DOHH2 (cell line): ENCODE measurements around the gene PIGH.

Experiments used
- H3F3A ChIP-seq: fragments of 200-600 bp; sonication (generic), shearing (Covaris generic); 2 replicates; pipeline ENCODE4 v1.6.0; 2016; ENCODE audit warnings: antibody characterized with exemption, mild to moderate bottlenecking; ENCODE audit not compliant: control insufficient read depth, insufficient read depth
- H3K27ac ChIP-seq: fragments of 200-600 bp; sonication (generic); 2 replicates; pipeline ENCODE4 v1.5.1; 2014; ENCODE audit warnings: low read depth, mild to moderate bottlenecking, low read length, moderate library complexity
- H3K27me3 ChIP-seq: fragments of 200-600 bp; sonication (generic); 2 replicates; pipeline ENCODE4 v1.6.1; 2014; ENCODE audit warnings: mild to moderate bottlenecking, low read length, mixed read lengths; ENCODE audit not compliant: control insufficient read depth
- H3K36me3 ChIP-seq: fragments of 200-600 bp; sonication (generic); 2 replicates; pipeline ENCODE4 v1.6.1; 2014; ENCODE audit warnings: mild to moderate bottlenecking, low read length, moderate library complexity, mixed read lengths; ENCODE audit not compliant: control insufficient read depth
- H3K4me1 ChIP-seq: fragments of 200-600 bp; sonication (generic); 2 replicates; pipeline ENCODE4 v1.6.1; 2014; ENCODE audit warnings: mild to moderate bottlenecking, low read length, mixed read lengths; ENCODE audit not compliant: control insufficient read depth
- H3K4me2 ChIP-seq: fragments of 200-600 bp; sonication (generic); 2 replicates; pipeline ENCODE4 v1.6.0; 2014; ENCODE audit warnings: mild to moderate bottlenecking, low read length, moderate library complexity
- H3K4me3 ChIP-seq: fragments of 200-600 bp; sonication (generic); 2 replicates; pipeline ENCODE4 v1.5.1; 2014; ENCODE audit warnings: mild to moderate bottlenecking, low read length, mixed read lengths
- H3K79me2 ChIP-seq: fragments of 200-600 bp; sonication (generic); 2 replicates; pipeline ENCODE4 v1.6.1; 2014; ENCODE audit warnings: mild to moderate bottlenecking, low read length, mixed read lengths; ENCODE audit not compliant: control insufficient read depth
- H3K9me2 ChIP-seq: fragments of 200-600 bp; sonication (generic); replicated peaks from 2 replicates; pipeline ENCODE4 v1.6.1; 2014; ENCODE audit warnings: mild to moderate bottlenecking, low read length, mixed read lengths; ENCODE audit not compliant: control insufficient read depth
- H3K9me3 ChIP-seq: fragments of 200-600 bp; sonication (generic); 2 replicates; pipeline ENCODE4 v1.6.1; 2014; ENCODE audit warnings: antibody characterized with exemption, low read length, mixed read lengths; ENCODE audit not compliant: control insufficient read depth, insufficient read depth
- H4K20me1 ChIP-seq: fragments of 200-600 bp; sonication (generic); 2 replicates; pipeline ENCODE4 v1.6.0; 2014; ENCODE audit warnings: low read depth, mild to moderate bottlenecking, antibody characterized with exemption, low read length, moderate library complexity; ENCODE audit not compliant: control insufficient read depth, insufficient read depth
- EZH2phosphoT487 ChIP-seq: fragments of 200-600 bp; sonication (generic); IDR thresholded peaks from 2 replicates; pipeline ENCODE4 v1.6.1; 2017; ENCODE audit warnings: borderline replicate concordance, mild to moderate bottlenecking, antibody characterized with exemption, low read length, moderate library complexity, mixed read lengths
- TF ChIP-seq, protein P1 (sequence below): fragments of 200-600 bp; sonication (generic); IDR thresholded peaks from one replicate; pipeline ENCODE4 v1.5.1; 2014; ENCODE audit warnings: antibody characterized with exemption, mild to moderate bottlenecking, low read depth, low read length; ENCODE audit not compliant: poor library complexity, severe bottlenecking

The PIGH gene

DNA sequence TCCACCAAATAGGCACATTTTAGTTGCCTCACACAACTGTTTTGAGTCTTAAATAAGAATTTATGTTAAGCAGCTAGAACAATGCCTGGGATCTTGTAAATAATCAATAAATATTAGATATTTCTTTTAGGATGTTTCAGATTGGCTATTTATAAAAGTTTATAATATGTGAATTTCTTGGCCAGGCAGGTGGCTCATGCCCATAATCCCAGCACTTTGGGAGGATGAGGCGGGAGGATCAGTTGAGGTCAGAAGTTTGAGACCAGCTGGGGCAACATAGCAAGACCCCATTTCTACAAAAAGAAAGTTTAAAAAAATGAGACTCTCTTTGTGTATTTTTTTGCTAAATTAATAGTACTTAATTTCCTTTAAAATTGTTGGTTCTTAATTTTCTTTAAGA lies 41.4 kb upstream of the PIGH start:
- Histone ChIP-seq H3K4me1 (peaks cover 4% of the 10 kb centered on the region), H3K4me2 (no peak overlapping the region), H3K36me3 (peaks cover 4% of the 10 kb centered on the region; the same call in 1 of the 2 replicates), H3K27me3 (no peaks in the 10 kb centered on the region), H3K27ac (no peak overlapping the region), H3F3A (no peaks in the 10 kb centered on the region), H3K9me2 (no peaks in the 10 kb centered on the region), H3K4me3 (no peak overlapping the region), H4K20me1 (no peaks in the 10 kb centered on the region), H3K79me2 (no peaks in the 10 kb centered on the region), H3K9me3 (no peaks in the 10 kb centered on the region)
- no peak for TF ChIP-seq EZH2phosphoT487
- TF ChIP-seq, protein P1, sequence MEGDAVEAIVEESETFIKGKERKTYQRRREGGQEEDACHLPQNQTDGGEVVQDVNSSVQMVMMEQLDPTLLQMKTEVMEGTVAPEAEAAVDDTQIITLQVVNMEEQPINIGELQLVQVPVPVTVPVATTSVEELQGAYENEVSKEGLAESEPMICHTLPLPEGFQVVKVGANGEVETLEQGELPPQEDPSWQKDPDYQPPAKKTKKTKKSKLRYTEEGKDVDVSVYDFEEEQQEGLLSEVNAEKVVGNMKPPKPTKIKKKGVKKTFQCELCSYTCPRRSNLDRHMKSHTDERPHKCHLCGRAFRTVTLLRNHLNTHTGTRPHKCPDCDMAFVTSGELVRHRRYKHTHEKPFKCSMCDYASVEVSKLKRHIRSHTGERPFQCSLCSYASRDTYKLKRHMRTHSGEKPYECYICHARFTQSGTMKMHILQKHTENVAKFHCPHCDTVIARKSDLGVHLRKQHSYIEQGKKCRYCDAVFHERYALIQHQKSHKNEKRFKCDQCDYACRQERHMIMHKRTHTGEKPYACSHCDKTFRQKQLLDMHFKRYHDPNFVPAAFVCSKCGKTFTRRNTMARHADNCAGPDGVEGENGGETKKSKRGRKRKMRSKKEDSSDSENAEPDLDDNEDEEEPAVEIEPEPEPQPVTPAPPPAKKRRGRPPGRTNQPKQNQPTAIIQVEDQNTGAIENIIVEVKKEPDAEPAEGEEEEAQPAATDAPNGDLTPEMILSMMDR: no peak

DNA sequence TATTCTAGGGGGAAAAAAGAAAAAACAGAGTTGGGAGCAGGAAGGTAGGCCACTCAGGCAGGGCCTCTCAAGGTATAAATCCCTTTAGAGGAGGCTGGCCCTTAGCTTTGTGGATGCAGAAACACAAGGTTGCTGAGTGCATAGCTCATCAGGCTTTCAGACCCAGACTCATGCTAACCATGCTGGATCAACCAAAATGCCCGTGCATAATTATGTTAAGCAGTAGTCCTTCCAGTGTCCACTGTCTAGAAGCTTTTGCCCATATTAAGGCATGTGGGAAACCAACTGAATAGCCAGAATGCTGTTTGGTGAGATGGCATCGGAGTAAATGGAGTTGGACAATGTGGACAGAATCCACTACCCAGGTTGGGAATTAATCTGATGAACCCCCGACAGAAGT lies 38.6 kb upstream of the PIGH start:
- H3K79me2 ChIP-seq: no peaks in the 10 kb centered on the region
- H3K4me3 ChIP-seq: no peak overlapping the region
- H3K27ac ChIP-seq: no peak overlapping the region
- H4K20me1 ChIP-seq: no peaks in the 10 kb centered on the region
- no peaks in the 10 kb centered on the region for H3F3A ChIP-seq
- H3K9me2 ChIP-seq: no peaks in the 10 kb centered on the region
- peaks cover 10% of the 10 kb centered on the region for H3K4me1 ChIP-seq
- H3K4me2 ChIP-seq: no peak overlapping the region
- TF ChIP-seq EZH2phosphoT487: no peak
- TF ChIP-seq, protein P1: no peak
- H3K36me3 ChIP-seq: no peaks in the 10 kb centered on the region
- no peaks in the 10 kb centered on the region for H3K9me3 ChIP-seq
- no peaks in the 10 kb centered on the region for H3K27me3 ChIP-seq

DNA sequence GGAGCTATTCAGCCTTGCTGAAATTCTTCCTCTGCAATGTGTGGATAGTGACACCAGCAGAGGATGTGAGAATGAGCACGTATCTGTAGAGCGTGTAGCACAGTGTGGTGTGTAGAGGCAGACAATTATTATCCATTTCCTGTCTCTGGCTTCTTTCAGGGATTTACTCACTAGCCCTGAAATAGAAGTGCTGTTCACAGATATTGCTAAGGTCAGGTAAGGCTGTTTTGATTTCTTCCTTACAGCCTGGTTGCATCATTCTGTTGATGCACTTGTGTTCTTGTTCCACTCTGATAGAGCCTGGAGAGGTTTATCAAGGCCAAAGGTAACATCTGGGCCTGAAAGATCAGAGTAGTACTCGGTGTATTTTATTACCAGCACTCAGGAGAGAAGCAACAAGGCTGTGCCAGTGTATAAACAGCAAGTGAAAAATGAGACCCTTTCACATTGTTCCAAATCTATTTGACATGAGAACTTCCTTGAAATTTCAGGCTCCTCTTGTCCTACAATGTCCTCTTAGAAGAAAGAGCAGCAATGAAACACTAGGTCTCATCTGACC lies 36.4 kb upstream of the PIGH start:
- Histone ChIP-seq H3K9me3 (no peaks in the 10 kb centered on the region), H3K4me1 (peaks cover 10% of the 10 kb centered on the region), H3K9me2 (no peaks in the 10 kb centered on the region), H3K79me2 (no peaks in the 10 kb centered on the region), H4K20me1 (no peaks in the 10 kb centered on the region), H3K4me3 (no peak overlapping the region), H3K27ac (peak overlapping the region; percentile 25; the same call in 1 of the 2 replicates), H3K4me2 (peak overlapping the region; percentile 3), H3K27me3 (no peaks in the 10 kb centered on the region), H3K36me3 (no peaks in the 10 kb centered on the region), H3F3A (no peaks in the 10 kb centered on the region)
- TF ChIP-seq, protein P1: no peak
- no peak for TF ChIP-seq EZH2phosphoT487
